Panc1 (cell line): ENCODE measurements around the gene USP48. TPM values are rescaled to one million over a fixed set of nuclear protein-coding genes. Genes with fewer than 3 reads are reported as not detected.

Experiments used
- ATAC-seq: fragments of 200-7000 bp; cut with Tn5 transposase; 2 replicates; pipeline ENCODE4 v1.9.1; 2020; ENCODE audit warnings: mild to moderate bottlenecking, moderate library complexity
- BruUV-seq: library from RNA; stranded (reverse); fragments of 400-500 nt; replicated peaks from 2 replicates; lab custom pipeline; 2021; lab: Mats Ljungman, UMichigan
- CTCF ChIA-PET: fragments of 300-600 bp; sonication (Branson Sonifier 250); formaldehyde crosslinking; loops from one replicate; lab custom pipeline; 2022; ENCODE audit warnings: antibody characterized with exemption; lab: Charles Lee
- POLR2A ChIA-PET: fragments of 300-600 bp; sonication (Branson Sonifier 250); formaldehyde crosslinking; loops from one replicate; lab custom pipeline; 2022; ENCODE audit warnings: antibody characterized with exemption; lab: Charles Lee
- DNase-seq: peaks from one replicate; pipeline ENCODE4 v3.0.0-alpha.2; 2010; ENCODE audit warnings: low read depth, low spot score
- H3K27ac ChIP-seq: 2 replicates; pipeline ENCODE4 v1.5.1; 2011; ENCODE audit warnings: mild to moderate bottlenecking, low read length, inconsistent platforms
- H3K27me3 ChIP-seq: fragments of 200-500 bp; sonication (Bioruptor generic); 2 replicates; pipeline ENCODE4 v1.6.0; 2014; ENCODE audit warnings: low read length, inconsistent platforms; ENCODE audit not compliant: control insufficient read depth, insufficient read depth
- H3K36me3 ChIP-seq: fragments of 200-500 bp; sonication (Bioruptor generic); 2 replicates; pipeline ENCODE4 v1.5.1; 2014; ENCODE audit warnings: inconsistent platforms, mild to moderate bottlenecking, low read length, moderate library complexity; ENCODE audit not compliant: control insufficient read depth, insufficient read depth
- H3K4me1 ChIP-seq: 2 replicates; pipeline ENCODE4 v1.5.1; 2011; ENCODE audit warnings: inconsistent platforms, mild to moderate bottlenecking, low read length, moderate library complexity; ENCODE audit not compliant: control insufficient read depth, insufficient read depth
- H3K4me3 ChIP-seq, 2 experiments: 2 replicates each; pipeline ENCODE4 v1.5.1; 2011 to 2012; ENCODE audit warnings: low read depth in 2 of 2, low read length in 2 of 2, mild to moderate bottlenecking in 2 of 2, inconsistent platforms in 1 of 2, moderate library complexity in 1 of 2
- H3K9me3 ChIP-seq: fragments of 200-500 bp; sonication (Bioruptor generic); 2 replicates; pipeline ENCODE4 v1.5.1; 2014; ENCODE audit warnings: low read depth, mild to moderate bottlenecking, inconsistent platforms, low read length, moderate library complexity; ENCODE audit not compliant: control insufficient read depth, insufficient read depth
- POLR2AphosphoS5 ChIP-seq: IDR thresholded peaks from 2 replicates; pipeline ENCODE4 v1.6.1; 2012; ENCODE audit warnings: mild to moderate bottlenecking, low read depth, low read length, moderate library complexity
- SIN3A ChIP-seq: IDR thresholded peaks from 2 replicates; pipeline ENCODE4 v1.6.1; 2012; ENCODE audit warnings: low read depth, mild to moderate bottlenecking, low read length, moderate library complexity, borderline replicate concordance; ENCODE audit not compliant: insufficient read depth
- TCF7L2 ChIP-seq: IDR thresholded peaks from 2 replicates; pipeline ENCODE4 v1.6.1; 2011; ENCODE audit warnings: mild to moderate bottlenecking, low read depth, low read length, inconsistent platforms
- in situ Hi-C: cut with HindIII; loops from 2 replicates; pipeline ENCODE4 v1.10.0; 2016; ENCODE audit warnings: low sequenced_read_pairs, low pct_unique_long_range_greater_than_20kb
- intact Hi-C: fragments of 100-400 bp; cut with micrococcal nuclease; formaldehyde crosslinking; loops from one replicate; pipeline ENCODE4 v1.10.0; 2022; ENCODE audit not compliant: unreplicated experiment
- total RNA-seq: library from RNA; stranded (reverse); gene quantifications from one replicate; pipeline ENCODE4 v1.2.1, GENCODE V29; 2021; ENCODE audit not compliant: unreplicated experiment
- TF ChIP-seq, protein P1 (sequence below): fragments of 450-650 bp; IDR thresholded peaks from 2 replicates; pipeline ENCODE4 v1.5.1; 2017; ENCODE audit warnings: mild to moderate bottlenecking
- TF ChIP-seq, protein P2 (sequence below), 2 experiments: IDR thresholded peaks; 2 replicates each; pipeline ENCODE4 v1.6.1; 2011 to 2012; ENCODE audit warnings: low read depth in 2 of 2, control low read depth in 1 of 2, low read length in 1 of 2, mild to moderate bottlenecking in 1 of 2, moderate library complexity in 1 of 2; ENCODE audit not compliant: insufficient read depth in 1 of 2

Gene USP48
- total RNA-seq, 1 experiment from 2014 or later = 71.6 TPM

DNA sequence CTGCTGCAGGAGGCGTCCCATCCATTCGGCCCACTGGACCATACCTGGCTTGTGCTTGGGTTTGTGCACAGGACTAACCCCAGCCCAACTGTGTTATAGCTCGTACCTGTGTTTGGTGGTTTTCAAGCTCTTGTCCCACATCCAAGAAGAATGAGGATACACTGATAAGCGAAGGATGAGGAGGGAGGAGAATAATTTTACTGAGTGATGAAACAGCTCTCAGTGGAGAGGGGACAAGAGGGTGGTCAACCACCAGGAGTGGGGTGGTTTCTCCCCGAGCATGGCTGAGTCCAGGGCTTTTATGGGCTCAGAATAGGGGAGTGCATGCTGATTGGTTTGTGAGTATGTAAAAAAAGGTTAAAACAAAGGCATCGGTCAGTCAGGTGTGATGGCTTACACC, 12.1 kb upstream of the USP48 start:
- DNase-seq (no peak), ATAC-seq (no peak)
- POLR2A ChIA-PET = no interaction called here
- BruUV-seq = no TSS peak
- H3K27ac ChIP-seq = no peak overlapping the region
- H3K9me3 ChIP-seq = no peaks in the 10 kb centered on the region; the same call in 1 of the 2 replicates
- intact Hi-C loops (no loop called here), in situ Hi-C loops (no loop called here)
- H3K4me3 ChIP-seq = no peak overlapping the region
- no peaks in the 10 kb centered on the region for H3K36me3 ChIP-seq
- H3K27me3 ChIP-seq = no peaks in the 10 kb centered on the region
- TF ChIP-seq TCF7L2 = no peak
- no peak for TF ChIP-seq POLR2AphosphoS5
- TF ChIP-seq SIN3A = no peak
- TF ChIP-seq, protein P1, sequence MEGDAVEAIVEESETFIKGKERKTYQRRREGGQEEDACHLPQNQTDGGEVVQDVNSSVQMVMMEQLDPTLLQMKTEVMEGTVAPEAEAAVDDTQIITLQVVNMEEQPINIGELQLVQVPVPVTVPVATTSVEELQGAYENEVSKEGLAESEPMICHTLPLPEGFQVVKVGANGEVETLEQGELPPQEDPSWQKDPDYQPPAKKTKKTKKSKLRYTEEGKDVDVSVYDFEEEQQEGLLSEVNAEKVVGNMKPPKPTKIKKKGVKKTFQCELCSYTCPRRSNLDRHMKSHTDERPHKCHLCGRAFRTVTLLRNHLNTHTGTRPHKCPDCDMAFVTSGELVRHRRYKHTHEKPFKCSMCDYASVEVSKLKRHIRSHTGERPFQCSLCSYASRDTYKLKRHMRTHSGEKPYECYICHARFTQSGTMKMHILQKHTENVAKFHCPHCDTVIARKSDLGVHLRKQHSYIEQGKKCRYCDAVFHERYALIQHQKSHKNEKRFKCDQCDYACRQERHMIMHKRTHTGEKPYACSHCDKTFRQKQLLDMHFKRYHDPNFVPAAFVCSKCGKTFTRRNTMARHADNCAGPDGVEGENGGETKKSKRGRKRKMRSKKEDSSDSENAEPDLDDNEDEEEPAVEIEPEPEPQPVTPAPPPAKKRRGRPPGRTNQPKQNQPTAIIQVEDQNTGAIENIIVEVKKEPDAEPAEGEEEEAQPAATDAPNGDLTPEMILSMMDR = no peak
- TF ChIP-seq, protein P2, sequence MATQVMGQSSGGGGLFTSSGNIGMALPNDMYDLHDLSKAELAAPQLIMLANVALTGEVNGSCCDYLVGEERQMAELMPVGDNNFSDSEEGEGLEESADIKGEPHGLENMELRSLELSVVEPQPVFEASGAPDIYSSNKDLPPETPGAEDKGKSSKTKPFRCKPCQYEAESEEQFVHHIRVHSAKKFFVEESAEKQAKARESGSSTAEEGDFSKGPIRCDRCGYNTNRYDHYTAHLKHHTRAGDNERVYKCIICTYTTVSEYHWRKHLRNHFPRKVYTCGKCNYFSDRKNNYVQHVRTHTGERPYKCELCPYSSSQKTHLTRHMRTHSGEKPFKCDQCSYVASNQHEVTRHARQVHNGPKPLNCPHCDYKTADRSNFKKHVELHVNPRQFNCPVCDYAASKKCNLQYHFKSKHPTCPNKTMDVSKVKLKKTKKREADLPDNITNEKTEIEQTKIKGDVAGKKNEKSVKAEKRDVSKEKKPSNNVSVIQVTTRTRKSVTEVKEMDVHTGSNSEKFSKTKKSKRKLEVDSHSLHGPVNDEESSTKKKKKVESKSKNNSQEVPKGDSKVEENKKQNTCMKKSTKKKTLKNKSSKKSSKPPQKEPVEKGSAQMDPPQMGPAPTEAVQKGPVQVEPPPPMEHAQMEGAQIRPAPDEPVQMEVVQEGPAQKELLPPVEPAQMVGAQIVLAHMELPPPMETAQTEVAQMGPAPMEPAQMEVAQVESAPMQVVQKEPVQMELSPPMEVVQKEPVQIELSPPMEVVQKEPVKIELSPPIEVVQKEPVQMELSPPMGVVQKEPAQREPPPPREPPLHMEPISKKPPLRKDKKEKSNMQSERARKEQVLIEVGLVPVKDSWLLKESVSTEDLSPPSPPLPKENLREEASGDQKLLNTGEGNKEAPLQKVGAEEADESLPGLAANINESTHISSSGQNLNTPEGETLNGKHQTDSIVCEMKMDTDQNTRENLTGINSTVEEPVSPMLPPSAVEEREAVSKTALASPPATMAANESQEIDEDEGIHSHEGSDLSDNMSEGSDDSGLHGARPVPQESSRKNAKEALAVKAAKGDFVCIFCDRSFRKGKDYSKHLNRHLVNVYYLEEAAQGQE (IDR thresholded peaks at IDR 0.05; ENCODE audit: insufficient read depth in 1 of 2, low read depth in 2 of 2, low read length in 1 of 2) = no peak
- CTCF ChIA-PET = no interaction called here
- H3K4me1 ChIP-seq = no peaks in the 10 kb centered on the region

DNA sequence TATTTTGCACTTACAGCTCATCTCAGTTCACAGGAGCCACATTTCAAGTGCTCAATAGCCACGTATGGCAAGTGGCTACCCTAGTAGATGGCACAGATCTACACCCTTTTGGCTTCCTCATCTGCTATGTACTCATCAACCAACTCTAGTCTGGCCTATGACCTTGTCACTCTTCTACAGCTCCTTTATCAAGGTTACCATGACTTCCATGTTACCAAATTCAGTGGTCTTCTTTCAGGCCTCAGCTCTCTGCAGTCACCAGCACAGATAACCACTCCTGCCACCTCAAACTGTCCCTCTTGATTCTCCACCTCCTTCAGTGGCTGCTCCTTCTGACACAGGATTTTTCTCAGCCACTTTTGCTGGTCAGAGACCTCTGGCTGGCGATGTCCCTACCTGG, 11.7 kb upstream of the USP48 start:
- ChIA-PET CTCF (no interaction called here), POLR2A (no interaction called here)
- H3K27ac ChIP-seq = no peak overlapping the region
- no TSS peak for BruUV-seq
- intact Hi-C loops (no loop called here), in situ Hi-C loops (no loop called here)
- DNase-seq (no peak), ATAC-seq (no peak)
- no peaks in the 10 kb centered on the region for H3K36me3 ChIP-seq
- no peaks in the 10 kb centered on the region for H3K27me3 ChIP-seq
- no peak overlapping the region for H3K4me3 ChIP-seq
- H3K4me1 ChIP-seq = no peaks in the 10 kb centered on the region
- H3K9me3 ChIP-seq = no peaks in the 10 kb centered on the region; the same call in 1 of the 2 replicates
- TF ChIP-seq, protein P2 (IDR thresholded peaks at IDR 0.05; ENCODE audit: insufficient read depth in 1 of 2, low read depth in 2 of 2, low read length in 1 of 2) = no peak
- TF ChIP-seq POLR2AphosphoS5 (no peak), TCF7L2 (no peak), SIN3A (no peak)
- TF ChIP-seq, protein P1 = no peak
